ENCODE measurements around the gene CCN5.

Gene CCN5

GRCh38 chr20:44772636-44773035, 57.5 kb downstream of the CCN5 start:
- H3K36me3 ChIP-seq (ENCODE audit: insufficient read depth, low read length): no peaks in the 10 kb centered on the region
- H3K9me2 ChIP-seq (replicated peaks; ENCODE audit: low read depth, low read length): no peaks in the 10 kb centered on the region
- H3K27me3 ChIP-seq (ENCODE audit: insufficient read depth, low read length, poor library complexity, severe bottlenecking): no peaks in the 10 kb centered on the region
- no peaks in the 10 kb centered on the region for H3K9me3 ChIP-seq (ENCODE audit: insufficient read depth, low read depth, low read length)
- no peak overlapping the region for H3K4me3 ChIP-seq (ENCODE audit: low read length, poor library complexity, severe bottlenecking)
- H4K20me1 ChIP-seq (ENCODE audit: insufficient read depth, low read length, poor library complexity, severe bottlenecking): no peaks in the 10 kb centered on the region
- H2AFZ ChIP-seq (ENCODE audit: low read length): no peak overlapping the region
- no peak for TF ChIP-seq EZH2phosphoT487 (IDR thresholded peaks at IDR 0.05; ENCODE audit: borderline replicate concordance)
- TF ChIP-seq, protein P1, sequence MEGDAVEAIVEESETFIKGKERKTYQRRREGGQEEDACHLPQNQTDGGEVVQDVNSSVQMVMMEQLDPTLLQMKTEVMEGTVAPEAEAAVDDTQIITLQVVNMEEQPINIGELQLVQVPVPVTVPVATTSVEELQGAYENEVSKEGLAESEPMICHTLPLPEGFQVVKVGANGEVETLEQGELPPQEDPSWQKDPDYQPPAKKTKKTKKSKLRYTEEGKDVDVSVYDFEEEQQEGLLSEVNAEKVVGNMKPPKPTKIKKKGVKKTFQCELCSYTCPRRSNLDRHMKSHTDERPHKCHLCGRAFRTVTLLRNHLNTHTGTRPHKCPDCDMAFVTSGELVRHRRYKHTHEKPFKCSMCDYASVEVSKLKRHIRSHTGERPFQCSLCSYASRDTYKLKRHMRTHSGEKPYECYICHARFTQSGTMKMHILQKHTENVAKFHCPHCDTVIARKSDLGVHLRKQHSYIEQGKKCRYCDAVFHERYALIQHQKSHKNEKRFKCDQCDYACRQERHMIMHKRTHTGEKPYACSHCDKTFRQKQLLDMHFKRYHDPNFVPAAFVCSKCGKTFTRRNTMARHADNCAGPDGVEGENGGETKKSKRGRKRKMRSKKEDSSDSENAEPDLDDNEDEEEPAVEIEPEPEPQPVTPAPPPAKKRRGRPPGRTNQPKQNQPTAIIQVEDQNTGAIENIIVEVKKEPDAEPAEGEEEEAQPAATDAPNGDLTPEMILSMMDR (conservative IDR thresholded peaks at IDR 0.05; ENCODE audit: low read length): no peak
- H3K79me2 ChIP-seq (ENCODE audit: insufficient read depth, low read length): no peaks in the 10 kb centered on the region
- no peak overlapping the region for H3K9ac ChIP-seq (ENCODE audit: low read depth, low read length, poor library complexity, severe bottlenecking)
- H3F3A ChIP-seq (ENCODE audit: low read depth): no peaks in the 10 kb centered on the region
- peaks cover 8% of the 10 kb centered on the region for H3K4me1 ChIP-seq (ENCODE audit: insufficient read depth, low read length, poor library complexity, severe bottlenecking)
- H3K4me2 ChIP-seq (ENCODE audit: low read depth, low read length, poor library complexity, severe bottlenecking): no peak overlapping the region

GRCh38 chr20:44773070-44773829, 58.1 kb downstream of the CCN5 start:
- Histone ChIP-seq H3K4me3 (ENCODE audit: low read length, poor library complexity, severe bottlenecking) (no peak overlapping the region), H3K9ac (ENCODE audit: low read depth, low read length, poor library complexity, severe bottlenecking) (no peak overlapping the region), H3K27me3 (ENCODE audit: insufficient read depth, low read length, poor library complexity, severe bottlenecking) (no peaks in the 10 kb centered on the region), H3K4me1 (ENCODE audit: insufficient read depth, low read length, poor library complexity, severe bottlenecking) (peaks cover 8% of the 10 kb centered on the region), H3K79me2 (ENCODE audit: insufficient read depth, low read length) (no peaks in the 10 kb centered on the region), H3K36me3 (ENCODE audit: insufficient read depth, low read length) (no peaks in the 10 kb centered on the region), H4K20me1 (ENCODE audit: insufficient read depth, low read length, poor library complexity, severe bottlenecking) (no peaks in the 10 kb centered on the region), H2AFZ (ENCODE audit: low read length) (no peak overlapping the region), H3F3A (ENCODE audit: low read depth) (no peaks in the 10 kb centered on the region), H3K9me3 (ENCODE audit: insufficient read depth, low read depth, low read length) (no peaks in the 10 kb centered on the region), H3K4me2 (ENCODE audit: low read depth, low read length, poor library complexity, severe bottlenecking) (no peak overlapping the region), H3K9me2 (replicated peaks; ENCODE audit: low read depth, low read length) (no peaks in the 10 kb centered on the region)
- TF ChIP-seq, protein P1 (conservative IDR thresholded peaks at IDR 0.05; ENCODE audit: low read length): no peak
- TF ChIP-seq EZH2phosphoT487 (IDR thresholded peaks at IDR 0.05; ENCODE audit: borderline replicate concordance): no peak

DNA sequence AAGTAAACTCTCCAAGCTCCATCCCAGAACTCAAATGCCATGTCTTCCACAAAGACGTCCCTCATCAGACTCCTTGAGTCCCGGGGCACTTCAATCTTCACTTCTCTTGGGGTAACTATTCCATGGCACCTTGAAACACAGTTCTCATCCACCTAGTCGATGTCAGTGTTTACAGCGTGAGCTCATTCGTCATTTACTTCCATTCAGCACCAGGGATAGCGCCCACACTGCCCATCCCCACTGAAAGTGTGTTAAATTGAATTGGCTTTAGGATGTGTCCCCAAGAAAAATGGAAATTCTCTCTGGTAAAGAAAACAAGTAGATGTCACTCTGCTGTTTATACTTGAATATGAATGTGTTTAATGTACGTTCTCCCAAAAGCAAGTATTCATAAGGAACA, 61.8 kb downstream of the CCN5 start:
- Histone ChIP-seq H3K9ac (ENCODE audit: low read depth, low read length, poor library complexity, severe bottlenecking) (no peak overlapping the region), H3K36me3 (ENCODE audit: insufficient read depth, low read length) (no peaks in the 10 kb centered on the region)
- TF ChIP-seq EZH2phosphoT487 (IDR thresholded peaks at IDR 0.05; ENCODE audit: borderline replicate concordance): no peak
- TF ChIP-seq, protein P1 (conservative IDR thresholded peaks at IDR 0.05; ENCODE audit: low read length): no peak

More for the DNA sequence above, 61.8 kb downstream of the CCN5 start:
- H4K20me1 ChIP-seq (ENCODE audit: insufficient read depth, low read length, poor library complexity, severe bottlenecking): no peaks in the 10 kb centered on the region
- H2AFZ ChIP-seq (ENCODE audit: low read length): no peak overlapping the region
- no peak overlapping the region for H3K4me3 ChIP-seq (ENCODE audit: low read length, poor library complexity, severe bottlenecking)
- no peaks in the 10 kb centered on the region for H3F3A ChIP-seq (ENCODE audit: low read depth)
- H3K4me2 ChIP-seq (ENCODE audit: low read depth, low read length, poor library complexity, severe bottlenecking): no peak overlapping the region
- no peaks in the 10 kb centered on the region for H3K4me1 ChIP-seq (ENCODE audit: insufficient read depth, low read length, poor library complexity, severe bottlenecking)
- no peaks in the 10 kb centered on the region for H3K9me3 ChIP-seq (ENCODE audit: insufficient read depth, low read depth, low read length)
- H3K27me3 ChIP-seq (ENCODE audit: insufficient read depth, low read length, poor library complexity, severe bottlenecking): no peaks in the 10 kb centered on the region
- H3K79me2 ChIP-seq (ENCODE audit: insufficient read depth, low read length): no peaks in the 10 kb centered on the region
- H3K9me2 ChIP-seq (replicated peaks; ENCODE audit: low read depth, low read length): no peaks in the 10 kb centered on the region
